NCI-H82 treated with DMSO at 0.1 percent for 48 hours (cell line): Measurements from ENCODE around the gene HADHA.

ENCODE experiments used
- DNase-seq: peaks from one replicate; lab custom pipeline; 2025; ENCODE audit not compliant: unreplicated experiment; lab: John Stamatoyannopoulos, UW

The HADHA gene

DNA sequence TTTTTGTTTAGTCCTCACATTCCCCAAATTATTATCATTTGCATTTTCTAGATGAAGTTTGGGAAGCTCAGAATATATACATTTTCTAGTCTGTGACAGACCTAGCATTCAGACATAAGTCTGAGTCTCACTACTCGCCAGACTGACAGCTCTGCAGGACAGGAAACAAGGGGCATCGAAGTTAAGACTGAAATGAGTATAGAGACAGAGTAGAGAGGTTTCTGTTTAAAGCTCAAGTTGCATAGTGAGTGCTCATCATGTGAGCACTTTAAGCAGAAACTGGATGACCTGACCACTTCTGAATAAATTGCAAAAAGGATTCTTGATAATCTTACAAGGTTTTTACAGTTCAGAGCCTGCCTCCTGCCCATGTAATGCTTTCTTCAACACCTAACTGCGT lies 1.4 kb upstream of the HADHA start:
- DNase-seq: no peak

GRCh38 chr2:26245231-26245732 lies 850 bp upstream of the HADHA start:
- DNase-seq: peak; percentile 50

- peak; percentile 41 for DNase-seq
Measured at GRCh38 chr2:26243470-26244308, 743 bp downstream of the HADHA start.

- DNase-seq: peak; percentile 63
Measured at GRCh38 chr2:26241928-26242436, 2.5 kb downstream of the HADHA start.

GRCh38 chr2:26238311-26238958 lies 6.0 kb downstream of the HADHA start:
- no peak for DNase-seq

GRCh38 chr2:26237868-26238267 lies 6.6 kb downstream of the HADHA start:
- no peak for DNase-seq

- DNase-seq: no peak
Measured at GRCh38 chr2:26235089-26235488, 9.3 kb downstream of the HADHA start.

- DNase-seq: no peak
Measured at GRCh38 chr2:26230806-26231205, 13.6 kb downstream of the HADHA start.

- DNase-seq: no peak
Measured at GRCh38 chr2:26229595-26229994, 14.8 kb downstream of the HADHA start.

DNA sequence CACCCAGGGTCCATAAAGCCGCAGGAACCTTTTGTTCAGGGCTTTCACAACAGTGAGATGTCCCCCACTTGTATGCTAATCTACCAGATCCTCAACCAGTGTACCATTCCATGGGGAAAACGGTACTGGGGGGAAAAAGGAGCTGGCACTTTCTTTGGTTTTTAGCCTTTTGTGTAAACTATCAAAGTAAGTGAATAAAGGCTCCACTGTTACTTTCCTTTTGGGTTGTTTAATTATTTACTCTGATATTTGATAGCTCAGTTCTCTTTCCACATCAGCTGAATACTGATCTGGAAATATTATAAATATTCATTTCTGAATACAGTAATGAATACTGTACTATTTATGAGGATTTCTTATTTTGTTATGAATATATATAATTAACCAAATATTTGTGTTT lies 20.3 kb downstream of the HADHA start:
- no peak for DNase-seq

DNA sequence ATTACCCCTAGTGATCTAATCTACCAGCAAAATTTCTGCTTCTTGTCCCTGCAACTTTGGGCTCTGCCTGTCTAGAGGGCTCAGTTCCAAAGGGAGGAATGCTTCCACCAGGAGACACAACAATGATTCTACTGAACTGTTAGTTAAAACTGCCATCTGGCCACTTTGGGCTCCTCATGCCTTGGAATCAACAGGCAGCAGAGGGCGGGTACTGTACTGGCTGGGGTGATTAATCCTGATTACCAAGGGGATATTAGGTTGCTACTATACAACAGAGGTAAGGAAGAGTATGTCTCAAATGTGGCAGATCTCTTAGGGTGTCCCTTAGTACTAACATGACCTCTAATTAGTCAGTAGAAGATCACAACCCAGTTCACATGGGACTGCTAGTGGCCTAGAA lies 21.4 kb downstream of the HADHA start:
- DNase-seq: peak; percentile 84

DNA sequence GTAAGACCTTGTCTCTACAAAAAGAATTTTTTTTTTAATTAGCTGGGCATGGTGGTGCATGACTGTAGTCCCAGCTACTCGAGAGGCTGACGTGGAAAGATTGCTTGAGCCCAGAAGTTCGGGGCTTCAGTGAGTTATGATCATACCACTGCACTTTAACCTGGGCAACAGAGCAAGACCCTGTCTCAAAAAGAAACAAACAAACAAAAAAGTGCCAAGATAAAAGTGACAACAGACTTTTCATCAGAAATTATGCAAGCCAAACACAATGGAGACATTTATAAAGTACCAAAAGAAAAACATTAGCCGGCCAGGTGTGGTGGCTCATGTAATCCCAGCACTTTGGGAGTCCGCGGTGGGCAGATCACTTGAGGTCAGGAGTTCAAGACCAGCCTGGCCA lies 26.7 kb downstream of the HADHA start:
- DNase-seq: no peak

DNA sequence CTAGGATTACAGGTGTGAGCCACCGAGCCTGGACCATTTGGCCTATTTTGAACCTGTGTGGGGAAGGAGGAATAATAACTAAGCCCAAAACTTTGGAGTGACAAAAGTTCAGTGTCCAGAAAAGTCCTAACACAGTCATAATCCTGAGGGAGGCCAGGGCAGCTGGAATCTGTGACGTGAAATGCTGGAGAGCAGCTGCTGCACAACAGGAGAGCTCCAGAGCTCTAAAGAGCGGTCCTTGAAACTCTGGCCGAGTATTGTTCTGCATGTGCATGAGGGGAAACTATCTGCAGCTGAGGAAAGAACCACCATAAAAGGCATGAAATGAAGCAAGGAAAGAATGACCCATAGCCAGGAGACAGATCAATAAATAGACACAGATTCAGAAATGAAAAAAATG lies 27.8 kb downstream of the HADHA start:
- no peak for DNase-seq

GRCh38 chr2:26215833-26216232 lies 28.6 kb downstream of the HADHA start:
- DNase-seq: no peak

- no peak for DNase-seq
Measured at GRCh38 chr2:26214759-26215158, 29.7 kb downstream of the HADHA start.

DNA sequence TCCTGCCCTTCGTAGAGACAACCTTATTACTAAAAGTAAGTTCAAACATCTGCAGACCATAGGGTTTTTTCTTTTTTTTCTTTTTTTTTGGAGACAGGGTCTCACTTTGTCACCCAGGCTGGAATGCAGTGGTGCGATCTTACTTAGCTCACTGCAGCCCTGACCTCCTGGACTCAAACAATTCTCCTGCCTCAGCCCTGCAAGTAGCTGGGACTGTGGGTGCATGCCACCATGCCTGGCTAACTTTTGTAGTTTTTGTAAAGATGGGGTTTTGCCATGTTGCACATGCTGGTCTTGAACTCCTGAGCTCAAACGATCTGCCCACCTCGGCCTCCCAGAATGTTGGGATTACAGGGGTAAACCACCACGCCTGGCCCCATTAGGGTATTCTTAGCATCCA lies 32.4 kb downstream of the HADHA start:
- no peak for DNase-seq

DNA sequence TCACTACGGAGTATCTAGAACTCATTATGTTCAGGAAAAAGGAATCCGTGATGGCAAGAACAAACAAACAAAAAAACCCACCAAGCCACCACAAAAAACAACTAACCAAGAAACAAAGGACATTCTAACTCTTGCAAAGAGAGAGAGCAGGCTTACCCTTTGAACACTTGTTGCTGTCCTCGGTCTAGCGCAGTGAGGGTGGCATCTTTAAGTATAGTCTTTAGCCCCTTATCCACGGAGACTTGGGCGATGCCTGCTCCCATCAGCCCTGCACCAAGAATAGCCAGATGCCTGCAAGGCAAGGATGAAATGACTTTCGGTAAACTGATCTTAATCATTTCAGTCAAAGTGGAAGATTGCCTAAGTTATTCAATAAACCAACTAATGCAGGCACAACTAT lies 40.5 kb downstream of the HADHA start:
- DNase-seq: no peak

- peak; percentile 77 for DNase-seq
Measured at GRCh38 chr2:26202981-26203490, 41.4 kb downstream of the HADHA start.

DNA sequence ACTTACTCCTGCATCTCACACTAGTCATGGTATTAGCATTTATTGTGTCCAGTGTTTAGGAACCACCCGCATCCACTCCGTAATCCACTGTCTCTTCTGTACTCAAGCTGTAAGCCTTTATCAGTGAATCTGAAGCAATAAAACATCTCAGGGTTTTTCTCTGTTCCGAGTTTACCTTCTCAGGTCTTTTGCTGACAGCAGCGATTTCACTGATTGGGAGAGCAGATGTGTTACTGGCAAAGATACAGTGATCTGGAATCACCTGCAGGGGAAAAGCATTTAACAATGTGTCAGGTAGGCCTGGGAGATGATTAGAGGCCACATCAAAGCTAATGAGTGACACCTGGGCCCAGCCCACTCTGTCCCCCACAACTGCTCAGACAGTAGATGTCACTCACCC lies 46.9 kb downstream of the HADHA start:
- DNase-seq: no peak

GRCh38 chr2:26196683-26197418 lies 47.6 kb downstream of the HADHA start:
- no peak for DNase-seq
